ENCODE data around the gene BEST1. TPM values are rescaled to one million over a fixed set of nuclear protein-coding genes. Genes with fewer than 3 reads are reported as not detected.

BEST1 gene
- total RNA-seq, 1 experiment from 2014 or later: 0.81 TPM

DNA sequence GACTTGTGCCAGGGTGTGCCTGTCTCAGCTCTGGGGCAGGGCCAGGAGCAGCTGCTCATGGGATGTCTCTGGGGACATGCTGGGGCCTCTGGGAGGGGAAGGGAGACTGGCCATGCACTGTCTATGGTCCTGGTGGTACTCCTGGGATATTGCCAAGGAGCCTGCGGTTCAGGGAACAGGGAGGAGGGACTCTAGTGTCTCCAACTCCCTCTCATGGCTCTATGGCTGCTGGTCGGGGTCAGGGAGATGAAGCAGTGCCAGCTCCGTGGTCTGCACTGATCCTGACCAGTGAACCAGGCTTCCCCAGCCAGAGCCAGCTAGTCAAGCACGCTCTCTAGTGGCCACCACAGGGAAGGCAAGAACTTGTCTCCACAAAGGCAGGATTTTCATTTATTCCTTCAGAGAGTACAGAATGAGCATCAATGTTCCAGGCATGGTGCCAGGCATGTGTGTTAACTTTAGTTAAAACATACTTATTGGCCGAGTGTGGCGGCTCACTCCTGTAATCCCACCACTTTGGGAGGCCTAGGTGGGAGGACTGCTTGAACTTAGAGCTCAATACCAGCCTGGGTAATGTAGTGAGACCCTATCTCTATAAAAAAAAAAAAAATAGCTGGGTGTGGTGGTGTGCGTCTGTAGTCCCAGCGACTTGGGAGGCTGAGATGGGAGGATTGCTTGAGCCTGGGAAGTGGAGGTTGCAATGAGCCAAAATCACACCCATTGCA is 2.5 kb upstream of the BEST1 start:
- no peaks in the 10 kb centered on the region for H3K9me3 ChIP-seq (ENCODE audit: insufficient read depth, low read depth)
- TF ChIP-seq CTCF (conservative IDR thresholded peaks at IDR 0.05) (peak; percentile 95), EZH2 (IDR thresholded peaks at IDR 0.05; ENCODE audit: low read depth) (no peak)
- intact Hi-C loops (cut with micrococcal nuclease; ENCODE audit: unreplicated experiment): loop anchor here (1.0 to 2.0 kb wide), 4 partner anchors 48 to 150 kb away; no protein-coding TSS in a partner anchor
- POLR2A ChIA-PET (ENCODE audit: unreplicated experiment): interaction anchor here (0.7 kb wide), 1 partner anchor 18 kb away, joined by 6 read pairs; no protein-coding TSS in a partner anchor
- no peaks in the 10 kb centered on the region for H3K36me3 ChIP-seq (ENCODE audit: low read depth)
- CTCF ChIA-PET: interaction anchor here (0.6 to 3.6 kb wide), 15 partner anchors 27 to 1613 kb away, joined by 3 to 30 read pairs (median 5); no protein-coding TSS in a partner anchor
- H3K4me3 ChIP-seq: no peak overlapping the region
- DNase-seq: peak; percentile 61 to 77
- peaks cover 23% of the 10 kb centered on the region for H3K4me1 ChIP-seq (replicated peaks; ENCODE audit: insufficient read depth)
- peaks cover 4% of the 10 kb centered on the region; the same call in 1 of the 2 replicates for H3F3A ChIP-seq (ENCODE audit: insufficient read depth, low read depth)
- H4K20me1 ChIP-seq (ENCODE audit: insufficient read depth): no peaks in the 10 kb centered on the region
- no peak overlapping the region for H3K27ac ChIP-seq
- H2AFZ ChIP-seq: no peak overlapping the region
- H3K79me2 ChIP-seq (ENCODE audit: low read depth): no peaks in the 10 kb centered on the region
- peak overlapping the region; percentile 26; the same call in 1 of the 2 replicates for H3K4me2 ChIP-seq
- H3K9me2 ChIP-seq (ENCODE audit: insufficient read depth): no peaks in the 10 kb centered on the region
- BruUV-seq (replicated peaks): no TSS peak
- no peaks in the 10 kb centered on the region for H3K27me3 ChIP-seq (ENCODE audit: insufficient read depth, low read depth)

- no peak overlapping the region for H3K4me2 ChIP-seq
- H3K79me2 ChIP-seq (ENCODE audit: low read depth): no peaks in the 10 kb centered on the region
- H3K27me3 ChIP-seq (ENCODE audit: insufficient read depth, low read depth): no peaks in the 10 kb centered on the region
- no TSS peak for BruUV-seq (replicated peaks)
- no peaks in the 10 kb centered on the region for H3K9me3 ChIP-seq (ENCODE audit: insufficient read depth, low read depth)
- ChIA-PET CTCF (interaction anchor here (0.6 to 3.6 kb wide), 11 partner anchors 27 to 161 kb away, joined by 3 to 30 read pairs (median 5); no protein-coding TSS in a partner anchor), POLR2A (ENCODE audit: unreplicated experiment) (no interaction called here)
- H3F3A ChIP-seq (ENCODE audit: insufficient read depth, low read depth): peaks cover 9% of the 10 kb centered on the region
- intact Hi-C loops (cut with micrococcal nuclease; ENCODE audit: unreplicated experiment): no loop called here
- no peaks in the 10 kb centered on the region for H4K20me1 ChIP-seq (ENCODE audit: insufficient read depth)
- no peaks in the 10 kb centered on the region for H3K36me3 ChIP-seq (ENCODE audit: low read depth)
- no peak overlapping the region for H3K27ac ChIP-seq
- DNase-seq: no peak
- H3K9me2 ChIP-seq (ENCODE audit: insufficient read depth): no peaks in the 10 kb centered on the region
- no peak overlapping the region for H2AFZ ChIP-seq
- TF ChIP-seq CTCF (conservative IDR thresholded peaks at IDR 0.05) (no peak), EZH2 (IDR thresholded peaks at IDR 0.05; ENCODE audit: low read depth) (no peak)
- no peak overlapping the region for H3K4me3 ChIP-seq
- peaks cover 23% of the 10 kb centered on the region for H3K4me1 ChIP-seq (replicated peaks; ENCODE audit: insufficient read depth)
Observed at GRCh38 chr11:61948505-61948904, 1.6 kb upstream of the BEST1 start.

- H4K20me1 ChIP-seq (ENCODE audit: insufficient read depth): no peaks in the 10 kb centered on the region
- H3K4me1 ChIP-seq (replicated peaks; ENCODE audit: insufficient read depth): peaks cover 23% of the 10 kb centered on the region
- no peak overlapping the region for H3K4me2 ChIP-seq
- intact Hi-C loops (cut with micrococcal nuclease; ENCODE audit: unreplicated experiment): no loop called here
- H3K27me3 ChIP-seq (ENCODE audit: insufficient read depth, low read depth): no peaks in the 10 kb centered on the region
- no peak for TF ChIP-seq CTCF (conservative IDR thresholded peaks at IDR 0.05)
- no peak for TF ChIP-seq EZH2 (IDR thresholded peaks at IDR 0.05; ENCODE audit: low read depth)
- H3K27ac ChIP-seq: peak overlapping the region; percentile 49
- ChIA-PET CTCF (interaction anchor here (3.6 kb wide), 1 partner anchor 132 kb away, joined by 13 read pairs; no protein-coding TSS in a partner anchor), POLR2A (ENCODE audit: unreplicated experiment) (interaction anchor here (0.6 kb wide), 1 partner anchor 18 kb away, joined by 3 read pairs; no protein-coding TSS in a partner anchor)
- no peak overlapping the region for H3K4me3 ChIP-seq
- H3K9me2 ChIP-seq (ENCODE audit: insufficient read depth): no peaks in the 10 kb centered on the region
- DNase-seq: peak in 1 of 2 experiments; percentile 37
- no peaks in the 10 kb centered on the region for H3K36me3 ChIP-seq (ENCODE audit: low read depth)
- BruUV-seq (replicated peaks): no TSS peak
- no peaks in the 10 kb centered on the region for H3K79me2 ChIP-seq (ENCODE audit: low read depth)
- H3K9me3 ChIP-seq (ENCODE audit: insufficient read depth, low read depth): no peaks in the 10 kb centered on the region
- peaks cover 18% of the 10 kb centered on the region for H3F3A ChIP-seq (ENCODE audit: insufficient read depth, low read depth)
- no peak overlapping the region for H2AFZ ChIP-seq
Observed at GRCh38 chr11:61949169-61950034, 749 bp upstream of the BEST1 start.

Data from PC-9 (cell line).